Progenitor cell of endocrine pancreas (in vitro differentiated cells): ENCODE measurements around the gene MRPS5. TPM values are rescaled to one million over a fixed set of nuclear protein-coding genes. Genes with fewer than 3 reads are reported as not detected.

Experiments
- DNase-seq: peaks from one replicate; pipeline ENCODE4 v3.0.0; 2021; ENCODE audit warnings: low spot score; ENCODE audit not compliant: unreplicated experiment
- H3K27ac Mint-ChIP-seq: 2 replicates; pipeline ENCODE4 v1.8.0; 2021; ENCODE audit warnings: mild to moderate bottlenecking, moderate library complexity, mixed read lengths
- H3K27me3 Mint-ChIP-seq: 2 replicates; pipeline ENCODE4 v1.8.0; 2021; ENCODE audit warnings: mixed read lengths
- H3K36me3 Mint-ChIP-seq: 2 replicates; pipeline ENCODE4 v1.8.0; 2022; ENCODE audit warnings: mixed read lengths; ENCODE audit not compliant: insufficient read depth
- H3K4me1 Mint-ChIP-seq: 2 replicates; pipeline ENCODE4 v1.8.0; 2021; ENCODE audit warnings: low read depth, mixed read lengths
- H3K4me3 Mint-ChIP-seq: 2 replicates; pipeline ENCODE4 v1.8.0; 2021; ENCODE audit warnings: low read depth, mild to moderate bottlenecking, moderate library complexity, mixed read lengths
- H3K9me3 Mint-ChIP-seq: 2 replicates; pipeline ENCODE4 v1.8.0; 2021; ENCODE audit warnings: low read depth, mixed read lengths
- total RNA-seq: library from RNA; stranded (reverse); gene quantifications from 2 replicates; pipeline ENCODE4 v1.2.1, GENCODE V29; 2021
- TF ChIP-seq, protein P1 (sequence below): fragments of 200-600 bp; sonication (generic); IDR thresholded peaks from one replicate; pipeline ENCODE4 v1.5.0; 2021; ENCODE audit warnings: antibody characterized with exemption, mild to moderate bottlenecking; ENCODE audit not compliant: unreplicated experiment

The MRPS5 gene
- total RNA-seq, 1 donor from 2014 or later = 62.5 TPM

DNA sequence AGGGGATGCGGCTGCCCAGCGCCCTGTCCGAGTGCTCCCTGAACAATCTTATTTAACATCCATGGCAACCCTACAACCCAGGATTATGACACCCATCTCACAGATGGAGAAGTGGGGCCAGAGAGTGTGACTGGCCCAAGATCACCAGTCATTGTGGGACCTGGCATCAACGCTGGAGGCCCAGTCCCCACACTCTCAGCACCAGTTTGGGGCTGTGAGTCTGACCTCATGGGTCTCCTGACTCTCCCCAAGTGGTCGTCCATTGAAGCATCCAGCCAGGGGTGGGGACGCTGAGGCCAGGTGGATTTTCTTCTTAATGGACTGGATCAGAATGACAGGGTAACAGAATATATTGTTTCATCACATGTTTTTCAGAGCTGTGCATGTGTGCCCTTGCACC lies 71.6 kb downstream of the MRPS5 start:
- Mint-ChIP-seq H3K4me1 (peaks cover 2% of the 10 kb centered on the region), H3K36me3 (no peaks in the 10 kb centered on the region), H3K4me3 (no peak overlapping the region), H3K27me3 (peaks cover 34% of the 10 kb centered on the region), H3K27ac (no peak overlapping the region), H3K9me3 (no peaks in the 10 kb centered on the region)
- DNase-seq = no peak
- TF ChIP-seq, protein P1, sequence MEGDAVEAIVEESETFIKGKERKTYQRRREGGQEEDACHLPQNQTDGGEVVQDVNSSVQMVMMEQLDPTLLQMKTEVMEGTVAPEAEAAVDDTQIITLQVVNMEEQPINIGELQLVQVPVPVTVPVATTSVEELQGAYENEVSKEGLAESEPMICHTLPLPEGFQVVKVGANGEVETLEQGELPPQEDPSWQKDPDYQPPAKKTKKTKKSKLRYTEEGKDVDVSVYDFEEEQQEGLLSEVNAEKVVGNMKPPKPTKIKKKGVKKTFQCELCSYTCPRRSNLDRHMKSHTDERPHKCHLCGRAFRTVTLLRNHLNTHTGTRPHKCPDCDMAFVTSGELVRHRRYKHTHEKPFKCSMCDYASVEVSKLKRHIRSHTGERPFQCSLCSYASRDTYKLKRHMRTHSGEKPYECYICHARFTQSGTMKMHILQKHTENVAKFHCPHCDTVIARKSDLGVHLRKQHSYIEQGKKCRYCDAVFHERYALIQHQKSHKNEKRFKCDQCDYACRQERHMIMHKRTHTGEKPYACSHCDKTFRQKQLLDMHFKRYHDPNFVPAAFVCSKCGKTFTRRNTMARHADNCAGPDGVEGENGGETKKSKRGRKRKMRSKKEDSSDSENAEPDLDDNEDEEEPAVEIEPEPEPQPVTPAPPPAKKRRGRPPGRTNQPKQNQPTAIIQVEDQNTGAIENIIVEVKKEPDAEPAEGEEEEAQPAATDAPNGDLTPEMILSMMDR = no peak

DNA sequence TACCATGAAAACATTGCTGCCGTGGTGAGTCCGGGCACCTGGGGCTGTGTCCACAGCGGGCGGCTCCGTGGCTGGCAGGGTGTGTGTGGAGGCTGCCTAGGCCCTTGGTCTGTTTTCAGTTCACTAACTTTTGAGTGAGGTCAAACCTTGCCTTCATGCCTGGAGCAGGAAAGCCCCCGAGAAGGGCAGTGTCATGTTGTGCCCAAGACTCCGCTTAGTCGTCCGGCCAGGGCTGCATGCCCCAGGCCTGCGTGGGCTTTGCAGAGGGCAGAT lies 72.0 kb downstream of the MRPS5 start:
- no peaks in the 10 kb centered on the region for H3K9me3 Mint-ChIP-seq
- no peaks in the 10 kb centered on the region for H3K36me3 Mint-ChIP-seq
- DNase-seq = no peak
- peaks cover 2% of the 10 kb centered on the region for H3K4me1 Mint-ChIP-seq
- TF ChIP-seq, protein P1 = no peak
- H3K27ac Mint-ChIP-seq = no peak overlapping the region
- H3K27me3 Mint-ChIP-seq = peaks cover 32% of the 10 kb centered on the region
- H3K4me3 Mint-ChIP-seq = no peak overlapping the region

DNA sequence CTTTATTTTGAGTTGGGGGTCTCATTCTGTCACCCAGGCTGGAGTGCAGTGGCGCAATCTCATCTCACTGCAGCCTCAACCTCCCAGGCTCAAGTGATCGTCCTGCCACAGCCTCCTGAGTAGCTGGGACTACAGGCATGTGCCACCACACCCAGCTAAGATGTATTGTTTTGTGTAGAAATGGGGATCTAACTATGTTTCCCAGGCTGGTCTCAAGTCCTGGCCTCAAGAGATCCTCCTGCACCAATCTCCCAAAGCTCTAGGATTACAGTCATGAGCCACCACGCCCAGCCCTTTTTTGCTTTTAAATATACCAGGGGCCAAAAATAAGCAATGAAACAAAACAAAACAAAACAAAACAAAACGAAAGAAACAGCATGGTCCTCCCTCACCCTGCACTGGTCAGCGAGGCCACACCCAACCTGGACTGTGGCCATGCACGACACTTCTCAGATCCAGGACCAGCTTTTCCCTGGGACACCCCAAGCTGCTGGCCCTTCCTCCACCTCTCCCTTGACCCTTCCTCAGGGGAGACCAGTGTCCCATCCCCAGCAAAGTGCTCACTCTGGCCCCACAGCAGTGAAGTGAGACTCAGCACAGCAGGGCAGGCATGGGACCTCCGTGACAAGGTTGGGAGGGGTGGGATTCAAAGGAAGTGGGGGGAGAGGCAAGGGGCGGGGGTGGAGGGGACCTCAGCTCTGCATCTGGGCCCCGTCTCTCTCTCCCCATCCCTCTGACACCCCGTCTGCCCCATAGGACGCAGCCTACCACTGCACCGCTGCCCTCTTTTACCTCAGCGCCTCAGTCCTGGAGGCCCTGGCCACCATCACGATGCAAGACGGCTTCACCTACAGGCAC lies 72.6 kb downstream of the MRPS5 start:
- TF ChIP-seq, protein P1 = no peak
- Mint-ChIP-seq H3K27me3 (peaks cover 31% of the 10 kb centered on the region), H3K27ac (peak overlapping the region; percentile 76)

DNA sequence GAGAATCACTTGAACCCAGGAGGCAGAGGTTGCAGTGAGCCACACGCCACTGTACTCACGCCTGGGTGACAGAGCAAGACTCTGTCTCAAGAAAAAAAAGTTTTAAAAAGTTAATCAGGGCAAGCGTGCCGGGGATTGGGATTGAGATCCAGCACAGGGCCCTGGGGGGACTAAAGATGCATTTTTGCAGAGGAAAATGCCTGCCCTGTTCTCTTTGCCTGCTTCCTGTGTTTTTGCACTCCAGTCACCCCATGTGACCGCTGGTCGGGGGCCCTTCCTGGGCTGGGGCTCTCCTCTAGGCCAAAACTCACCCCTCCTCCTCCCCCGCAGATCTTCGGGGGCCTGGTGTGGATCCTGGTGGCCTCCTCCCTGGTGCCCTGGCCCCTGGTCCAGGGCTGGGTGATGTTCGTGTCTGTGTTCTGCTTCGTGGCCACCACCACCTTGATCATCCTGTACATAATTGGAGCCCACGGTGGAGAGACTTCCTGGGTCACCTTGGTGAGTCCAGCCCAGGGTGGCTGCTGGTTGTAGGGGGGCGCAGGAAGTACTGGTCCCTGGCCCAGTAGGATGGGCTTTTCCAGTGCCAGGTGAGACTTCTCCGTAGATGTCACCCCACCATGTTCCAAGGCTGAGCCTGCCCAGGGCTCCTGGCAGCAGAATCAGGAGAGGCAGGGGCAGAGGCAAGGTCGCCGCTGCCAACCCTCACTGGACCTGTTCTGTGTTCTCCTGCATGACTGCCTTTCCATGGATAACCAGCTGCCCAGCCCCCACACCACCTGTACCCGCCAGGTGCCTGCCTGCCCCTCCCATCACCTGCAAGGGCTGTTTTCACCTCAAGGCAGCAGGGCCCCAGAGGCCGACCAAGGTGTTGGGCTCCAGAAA lies 73.7 kb downstream of the MRPS5 start:
- peaks cover 33% of the 10 kb centered on the region for H3K27me3 Mint-ChIP-seq

More for the DNA sequence above, 72.6 kb downstream of the MRPS5 start:
- Mint-ChIP-seq H3K9me3 (no peaks in the 10 kb centered on the region), H3K4me3 (no peak overlapping the region), H3K36me3 (no peaks in the 10 kb centered on the region), H3K4me1 (peaks cover 2% of the 10 kb centered on the region)
- DNase-seq = no peak

More for the DNA sequence above, 73.7 kb downstream of the MRPS5 start:
- TF ChIP-seq, protein P1 = no peak
- no peak overlapping the region for H3K4me3 Mint-ChIP-seq
- no peaks in the 10 kb centered on the region for H3K36me3 Mint-ChIP-seq
- H3K9me3 Mint-ChIP-seq = no peaks in the 10 kb centered on the region
- no peak overlapping the region for H3K27ac Mint-ChIP-seq
- no peak for DNase-seq
- H3K4me1 Mint-ChIP-seq = no peaks in the 10 kb centered on the region
